Measurements from ENCODE around the gene NDUFS7. TPM values are rescaled to one million over a fixed set of nuclear protein-coding genes. Genes with fewer than 3 reads are reported as not detected.

NDUFS7 gene
- total RNA-seq, 1 donor: 46.0 TPM

- Histone ChIP-seq H3K4me2 (ENCODE audit: insufficient read depth, low read length) (no peak overlapping the region), H3K79me2 (ENCODE audit: insufficient read depth, low read length) (no peaks in the 10 kb centered on the region), H3K4me3 (ENCODE audit: insufficient read depth, low read length) (no peak overlapping the region), H3K4me1 (ENCODE audit: insufficient read depth, low read length) (no peaks in the 10 kb centered on the region), H3K36me3 (ENCODE audit: insufficient read depth, low read length) (peaks cover 13% of the 10 kb centered on the region), H3K9me3 (ENCODE audit: low read depth, low read length) (no peaks in the 10 kb centered on the region), H4K20me1 (ENCODE audit: insufficient read depth, low read length) (peaks cover 3% of the 10 kb centered on the region), H2AFZ (ENCODE audit: low read length) (no peak overlapping the region), H3K27ac (ENCODE audit: low read depth, low read length) (no peak overlapping the region), H3K27me3 (ENCODE audit: insufficient read depth, low read length) (no peaks in the 10 kb centered on the region)
- no peak for DNase-seq (ENCODE audit: insufficient read length, low spot score, missing footprints)
- no peak for TF ChIP-seq CTCF (IDR thresholded peaks at IDR 0.05; ENCODE audit: extremely low read depth, low read depth, low read length)
Observed at GRCh38 chr19:1394252-1395193, 10.8 kb downstream of the NDUFS7 start.

- no peak overlapping the region for H3K4me3 ChIP-seq (ENCODE audit: insufficient read depth, low read length)
- peaks cover 10% of the 10 kb centered on the region for H3K36me3 ChIP-seq (ENCODE audit: insufficient read depth, low read length)
- H2AFZ ChIP-seq (ENCODE audit: low read length): no peak overlapping the region
- H3K9me3 ChIP-seq (ENCODE audit: low read depth, low read length): no peaks in the 10 kb centered on the region
- no peak for DNase-seq (ENCODE audit: insufficient read length, low spot score, missing footprints)
- H3K4me2 ChIP-seq (ENCODE audit: insufficient read depth, low read length): no peak overlapping the region
- no peak for TF ChIP-seq CTCF (IDR thresholded peaks at IDR 0.05; ENCODE audit: extremely low read depth, low read depth, low read length)
- peaks cover 5% of the 10 kb centered on the region for H4K20me1 ChIP-seq (ENCODE audit: insufficient read depth, low read length)
- peaks cover 3% of the 10 kb centered on the region for H3K4me1 ChIP-seq (ENCODE audit: insufficient read depth, low read length)
- no peaks in the 10 kb centered on the region for H3K27me3 ChIP-seq (ENCODE audit: insufficient read depth, low read length)
- H3K27ac ChIP-seq (ENCODE audit: low read depth, low read length): no peak overlapping the region
- no peaks in the 10 kb centered on the region for H3K79me2 ChIP-seq (ENCODE audit: insufficient read depth, low read length)
Observed at GRCh38 chr19:1395194-1396018, 11.7 kb downstream of the NDUFS7 start.

- DNase-seq (ENCODE audit: insufficient read length, low spot score, missing footprints): no peak
- Histone ChIP-seq H3K4me2 (ENCODE audit: insufficient read depth, low read length) (no peak overlapping the region), H4K20me1 (ENCODE audit: insufficient read depth, low read length) (peaks cover 8% of the 10 kb centered on the region)
Observed at GRCh38 chr19:1396019-1396767, 12.5 kb downstream of the NDUFS7 start.

More at GRCh38 chr19:1396019-1396767, 12.5 kb downstream of the NDUFS7 start:
- H3K27ac ChIP-seq (ENCODE audit: low read depth, low read length): no peak overlapping the region
- no peak overlapping the region for H2AFZ ChIP-seq (ENCODE audit: low read length)
- H3K79me2 ChIP-seq (ENCODE audit: insufficient read depth, low read length): no peaks in the 10 kb centered on the region
- H3K9me3 ChIP-seq (ENCODE audit: low read depth, low read length): no peaks in the 10 kb centered on the region
- H3K4me1 ChIP-seq (ENCODE audit: insufficient read depth, low read length): peaks cover 11% of the 10 kb centered on the region
- no peaks in the 10 kb centered on the region for H3K27me3 ChIP-seq (ENCODE audit: insufficient read depth, low read length)
- H3K36me3 ChIP-seq (ENCODE audit: insufficient read depth, low read length): peaks cover 7% of the 10 kb centered on the region
- H3K4me3 ChIP-seq (ENCODE audit: insufficient read depth, low read length): no peak overlapping the region
- no peak for TF ChIP-seq CTCF (IDR thresholded peaks at IDR 0.05; ENCODE audit: extremely low read depth, low read depth, low read length)

Data from osteoblast (primary cell).